Stimulated activated CD8-positive, alpha-beta memory T cell treated with anti-CD3 and anti-CD28 coated beads, Interleukin-12 subunit alpha, Interleukin-12 subunit beta, amount 100 ng/mL, for 4 hours (primary cell): Measurements from ENCODE around the gene CAMK2B.

Experiments
- DNase-seq: peaks from one replicate; pipeline ENCODE4 v3.0.0-alpha.2; 2020; ENCODE audit warnings: low read depth

The CAMK2B gene

DNA sequence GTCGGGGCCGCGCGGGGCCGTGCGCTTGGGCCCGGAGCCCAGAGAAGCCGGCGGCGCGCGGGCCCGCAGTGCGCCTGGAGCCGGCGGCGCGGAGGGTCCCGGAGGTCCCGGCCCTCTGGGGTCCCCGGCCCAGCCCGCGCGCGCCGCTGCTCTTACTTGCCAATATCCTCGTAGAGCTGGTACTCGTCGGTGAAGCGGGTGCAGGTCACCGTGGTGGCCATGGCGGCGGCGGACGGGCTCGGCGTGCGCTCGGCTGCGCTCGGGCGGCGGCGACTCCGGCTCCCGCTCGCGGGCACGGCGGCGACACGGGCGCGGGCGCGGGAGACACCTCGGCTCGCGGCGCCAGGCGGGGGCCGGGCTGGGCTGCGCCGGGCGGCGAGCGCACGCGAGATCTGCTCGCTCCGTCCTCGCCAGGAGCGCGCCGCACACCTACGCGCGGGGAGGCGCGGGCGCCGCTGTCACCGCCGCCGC, at the start of gene CAMK2B:
Gene CAMK2B, minus strand, starts transcription at position 394 of the 471 bp plus-strand sequence. Its CDS starts 173 bp downstream, at position 221.
- no peak for DNase-seq

DNA sequence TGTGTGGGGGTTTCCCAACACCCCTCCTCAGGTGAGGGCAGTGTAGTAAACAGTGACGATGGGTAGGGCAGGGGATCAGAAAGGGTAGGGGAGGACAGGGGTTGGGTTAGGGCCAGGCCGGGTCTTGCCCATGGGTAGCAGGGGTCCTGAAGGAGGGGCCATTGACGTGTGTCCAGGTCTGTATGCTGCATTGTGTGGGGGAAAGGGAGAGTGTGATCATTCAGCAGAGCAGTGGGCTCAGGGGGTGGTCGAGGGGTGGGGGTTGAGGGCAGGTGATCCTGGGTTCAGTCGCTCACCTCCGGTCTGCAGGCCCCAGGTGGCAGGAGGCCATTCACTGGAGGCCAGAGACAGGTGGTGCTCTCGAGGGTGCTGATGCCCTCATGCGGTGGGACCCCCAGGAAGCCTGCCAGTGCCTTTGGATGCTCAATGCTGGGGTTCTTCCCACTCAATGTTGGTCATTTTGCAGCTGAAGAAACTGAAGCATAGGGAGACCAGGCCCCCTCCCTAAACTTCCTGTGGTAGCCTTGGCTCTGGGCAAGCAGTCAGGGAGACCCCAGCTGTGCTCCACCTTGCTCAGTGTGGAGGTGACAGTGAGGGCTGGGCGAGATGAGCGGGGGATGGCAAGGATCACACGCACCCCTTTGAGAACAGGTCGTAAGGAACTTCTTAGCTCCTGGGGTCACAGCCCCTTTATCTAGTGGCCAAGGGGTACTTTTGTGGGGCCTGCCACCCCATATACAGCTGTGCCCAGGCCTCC, 48.8 kb upstream of the CAMK2B start:
- no peak for DNase-seq

GRCh38 chr7:44373418-44373740, 48.0 kb upstream of the CAMK2B start:
- DNase-seq: no peak

DNA sequence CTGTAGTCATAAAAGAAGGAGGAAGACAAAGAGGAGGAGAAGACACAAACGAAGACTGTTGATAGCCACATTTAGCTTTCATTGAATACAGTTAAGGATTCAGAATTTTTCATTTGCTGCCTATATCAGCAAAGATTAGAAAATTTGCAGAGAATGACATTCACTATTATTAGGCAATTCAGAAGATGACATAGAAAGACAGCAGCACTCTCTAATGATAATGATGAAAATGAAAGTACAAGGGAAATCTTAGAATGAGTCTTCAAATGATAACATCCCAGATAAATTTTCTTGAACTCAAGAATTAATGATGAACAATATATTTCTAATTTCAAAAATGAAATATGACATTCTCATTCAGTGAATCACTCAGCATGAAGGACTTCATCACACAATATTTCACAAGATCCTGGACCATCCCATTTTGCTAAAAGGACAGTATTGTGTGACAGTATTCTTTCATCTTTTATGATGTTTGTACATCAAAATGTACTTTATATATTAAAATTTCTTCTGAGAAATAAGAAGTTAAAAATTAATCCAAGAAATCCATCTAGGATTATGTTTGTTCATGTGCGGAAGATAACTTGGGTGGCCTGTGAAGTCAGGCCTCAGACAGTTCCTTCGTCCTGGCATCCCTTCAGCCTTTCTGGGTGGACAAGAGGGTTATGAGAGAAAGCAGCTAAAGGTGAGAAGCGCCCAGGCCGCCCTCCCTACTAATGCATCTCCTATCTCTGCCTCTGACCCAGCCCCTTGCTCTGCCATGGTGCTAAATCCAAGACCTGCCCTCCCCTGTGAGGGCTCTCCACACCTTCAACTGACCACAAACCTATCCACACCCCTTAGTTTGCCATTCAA, 47.4 kb upstream of the CAMK2B start:
- DNase-seq: no peak

GRCh38 chr7:44368885-44369284, 43.5 kb upstream of the CAMK2B start:
- DNase-seq: no peak

DNA sequence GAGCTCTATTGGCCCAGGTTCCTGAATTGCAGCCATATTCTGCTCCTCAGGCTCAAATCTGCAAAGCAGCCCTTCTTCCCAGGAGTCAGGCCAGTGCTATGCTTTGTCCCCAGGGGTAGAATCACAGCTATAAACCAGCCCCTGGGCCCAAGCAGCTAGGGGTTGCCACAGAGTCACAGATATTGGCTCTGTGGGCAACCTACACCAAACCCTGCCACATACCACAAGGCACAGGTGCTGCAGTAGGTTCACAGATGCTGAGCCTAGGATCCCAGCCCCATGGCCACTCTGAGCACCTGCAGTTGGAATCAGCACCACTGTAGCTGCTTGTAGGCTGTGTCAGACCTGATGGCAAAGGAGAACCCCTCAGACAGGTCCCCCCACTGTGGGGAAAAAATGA, 43.1 kb upstream of the CAMK2B start:
- DNase-seq: no peak

DNA sequence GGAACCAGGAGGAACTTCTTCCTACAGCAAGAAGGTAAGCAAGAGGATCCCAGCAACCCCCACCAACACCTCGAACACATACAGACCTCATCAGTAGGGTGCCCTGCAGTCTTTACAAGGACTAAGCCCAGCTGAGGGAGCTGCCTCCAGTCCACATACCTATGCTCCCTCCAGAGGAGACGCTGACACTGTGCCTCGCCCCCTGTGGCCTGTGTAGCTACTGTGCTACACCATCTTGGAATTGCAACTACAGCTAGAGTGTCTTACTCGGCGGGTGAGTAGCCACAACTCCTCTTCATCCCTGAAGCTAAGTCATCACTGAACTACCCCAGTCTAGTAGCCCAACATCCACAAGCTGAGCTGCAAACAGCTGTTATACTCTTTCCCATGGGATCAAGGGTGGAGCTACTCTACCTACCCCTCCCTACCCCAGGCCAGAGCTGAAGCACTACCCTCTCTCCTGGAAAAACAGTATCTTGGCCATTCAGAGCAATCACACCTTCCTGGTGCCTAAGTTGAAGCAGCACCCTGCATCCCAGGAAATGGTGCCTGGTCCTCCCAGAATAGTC, 42.2 kb upstream of the CAMK2B start:
- DNase-seq: no peak

- DNase-seq: no peak
Measured at GRCh38 chr7:44366986-44367385, 41.6 kb upstream of the CAMK2B start.

DNA sequence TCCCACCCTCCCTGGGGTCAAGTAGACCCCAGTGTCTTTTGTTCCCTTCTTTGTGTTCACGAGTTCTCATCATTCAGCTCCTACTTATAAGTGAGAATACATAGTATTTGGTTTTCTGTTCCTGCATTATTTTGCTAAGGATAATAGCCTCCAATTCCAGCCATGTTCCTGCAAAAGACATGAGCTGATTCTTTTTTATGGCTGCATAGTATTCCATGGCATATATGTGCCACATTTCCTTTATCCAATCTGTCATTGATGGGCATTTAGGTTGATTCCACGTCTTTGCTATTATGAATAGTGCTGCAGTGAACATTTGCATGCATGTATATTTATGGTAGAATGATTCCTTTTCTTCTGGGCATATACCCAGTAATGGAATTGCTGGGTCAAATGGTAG, 28.3 kb upstream of the CAMK2B start:
- DNase-seq: no peak

- DNase-seq: no peak
Measured at GRCh38 chr7:44348851-44349781, 23.7 kb upstream of the CAMK2B start.

- no peak for DNase-seq
Measured at GRCh38 chr7:44348300-44348699, 22.9 kb upstream of the CAMK2B start.

DNA sequence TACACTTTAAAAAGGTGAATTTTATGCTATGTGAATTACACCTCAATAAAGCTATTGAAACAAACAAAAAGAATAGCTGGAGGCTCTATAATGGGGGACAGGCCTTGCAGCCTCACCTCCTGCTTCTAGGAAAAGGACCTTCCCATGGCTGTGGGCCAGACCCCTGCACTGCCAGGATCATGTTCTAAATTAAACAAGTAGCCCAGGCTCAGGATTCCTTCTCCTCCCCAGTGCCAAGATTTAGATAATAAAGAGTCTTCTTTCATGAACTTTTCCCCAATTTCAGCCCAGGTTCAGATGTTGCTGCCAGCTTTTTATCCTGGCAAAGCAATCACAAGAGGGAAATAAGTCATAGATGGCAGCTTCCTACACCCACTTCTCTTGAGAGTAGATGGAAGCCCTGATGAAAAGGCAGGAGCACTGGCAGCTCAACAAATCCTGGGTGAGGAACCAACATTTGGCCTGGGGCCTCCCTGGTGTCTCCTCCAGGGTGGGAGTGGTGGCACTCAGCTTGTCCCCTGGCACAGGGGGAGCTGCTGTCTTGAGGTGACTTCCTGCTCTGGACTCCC, 22.2 kb upstream of the CAMK2B start:
- no peak for DNase-seq

GRCh38 chr7:44346063-44346462, 20.7 kb upstream of the CAMK2B start:
- DNase-seq: no peak

- no peak for DNase-seq
Measured at GRCh38 chr7:44341401-44341800, 16.0 kb upstream of the CAMK2B start.

DNA sequence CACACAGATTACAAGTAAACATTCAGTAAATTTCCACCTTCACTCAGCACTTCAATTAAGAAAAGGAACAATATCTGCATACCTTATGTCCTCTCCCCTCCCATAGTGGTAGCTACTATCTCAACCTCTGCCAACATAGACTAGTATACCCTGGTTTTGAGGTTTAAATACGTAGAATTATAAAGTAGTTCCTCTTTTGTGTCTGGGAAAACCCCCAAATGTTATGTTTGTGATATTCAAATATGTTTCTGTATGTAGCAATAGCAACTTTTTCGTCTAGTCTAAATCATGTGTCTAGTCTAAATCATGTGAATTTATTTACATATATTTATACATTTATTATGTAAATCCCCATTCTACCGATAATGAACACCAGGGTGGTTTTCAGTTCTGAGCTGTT, 13.2 kb upstream of the CAMK2B start:
- DNase-seq: no peak

DNA sequence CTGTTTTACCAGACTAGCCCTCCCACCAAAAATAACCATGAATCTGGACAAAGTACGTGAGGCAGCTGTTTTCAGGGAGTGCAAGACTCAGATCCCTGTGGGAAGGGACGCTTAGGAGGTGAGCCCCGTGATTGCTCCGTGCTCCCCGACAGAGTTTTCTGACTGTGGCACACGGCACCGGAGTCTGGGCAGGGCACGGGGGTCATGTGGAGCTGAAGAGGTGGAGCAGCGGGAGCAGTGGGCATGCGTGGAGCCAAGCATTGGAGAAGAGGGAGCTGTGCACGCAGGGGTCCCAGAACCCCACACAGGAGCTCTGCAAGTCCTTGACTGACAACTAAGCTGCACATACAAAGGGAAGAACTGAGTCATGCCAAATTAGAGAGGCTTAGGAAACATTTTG, 11.1 kb upstream of the CAMK2B start:
- DNase-seq: no peak

DNA sequence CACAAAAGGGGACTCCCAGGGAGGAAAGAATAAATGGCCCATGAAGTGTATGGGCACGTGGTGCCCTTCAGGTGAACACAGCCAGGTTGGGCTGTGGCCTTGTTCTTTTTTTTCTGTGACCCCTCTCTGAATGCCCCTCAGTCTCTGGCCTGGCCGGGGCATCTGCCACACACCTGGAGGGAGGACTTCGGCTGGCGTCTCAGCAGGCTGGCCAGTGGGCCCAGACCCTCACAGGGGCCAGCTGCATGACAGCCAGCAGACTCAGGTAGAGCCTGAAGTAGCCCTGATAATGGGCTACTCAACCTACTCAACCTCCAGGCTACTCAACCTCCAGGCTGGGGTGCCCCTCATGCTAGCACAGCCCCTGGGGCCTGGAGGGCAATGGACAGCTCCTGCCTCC, 9.8 kb upstream of the CAMK2B start:
- no peak for DNase-seq

DNA sequence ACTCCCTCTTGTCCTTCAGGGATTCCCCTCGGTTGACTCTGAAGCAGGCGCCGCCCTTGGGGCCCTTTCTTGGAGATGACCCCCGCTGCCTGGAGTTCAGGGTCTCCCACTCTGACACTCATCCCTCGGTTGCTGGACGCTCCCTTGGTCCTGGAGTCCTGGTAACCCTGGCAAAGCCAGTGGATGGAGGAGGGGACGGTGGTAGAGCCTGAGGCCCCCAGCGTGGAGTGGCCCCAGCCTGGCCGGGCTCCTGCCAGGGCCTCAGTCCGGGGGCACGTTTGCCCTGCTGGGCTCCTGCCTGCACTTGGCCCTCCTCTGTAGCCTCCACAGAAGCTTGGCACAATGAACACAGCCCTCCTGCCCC, 9.3 kb upstream of the CAMK2B start:
- no peak for DNase-seq

- no peak for DNase-seq
Measured at GRCh38 chr7:44333911-44334733, 8.7 kb upstream of the CAMK2B start.

GRCh38 chr7:44331682-44332081, 6.3 kb upstream of the CAMK2B start:
- DNase-seq: no peak

GRCh38 chr7:44330331-44330730, 4.9 kb upstream of the CAMK2B start:
- DNase-seq: no peak
